ENCODE results near the gene SMARCAD1. TPM values are rescaled to one million over a fixed set of nuclear protein-coding genes. Genes with fewer than 3 reads are reported as not detected.
"Not testable (repeated sequence)": the region's sequence is repeated elsewhere in the genome, so short reads cannot be mapped to it uniquely, and the experiment has no call there.

SMARCAD1 gene
- total RNA-seq, 1 donor from 2014 or later, result 30.5 TPM

DNA sequence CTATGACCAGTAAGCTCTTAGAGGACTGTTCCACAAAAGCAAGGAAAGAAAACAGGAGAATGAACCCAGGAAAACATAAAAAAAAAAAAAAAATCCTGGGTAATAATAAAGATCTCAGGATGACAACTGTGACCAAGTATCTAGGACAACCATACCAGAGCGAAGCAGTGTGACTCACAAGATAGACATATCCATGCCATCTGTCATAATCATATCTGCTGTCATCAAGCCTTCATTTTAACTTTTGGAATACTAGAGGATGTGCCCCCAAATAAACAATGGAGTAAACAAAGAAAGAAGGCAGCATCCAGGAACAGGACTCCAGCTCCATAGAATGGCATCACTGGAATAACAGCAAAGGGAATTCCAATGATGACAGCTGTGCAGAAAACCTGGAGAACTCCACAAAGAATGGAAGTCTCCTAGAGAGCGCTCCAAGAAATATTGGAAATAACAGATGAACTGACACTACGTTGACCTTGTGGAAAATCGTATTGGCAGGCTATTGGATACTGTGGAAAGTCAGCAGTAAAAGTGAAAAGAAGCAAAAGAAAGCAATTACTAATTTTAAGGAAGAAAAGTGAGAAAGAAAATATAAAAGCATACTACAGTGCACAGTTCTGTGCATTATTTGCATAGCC is 99.7 kb downstream of the SMARCAD1 start:
- intact Hi-C loops (cut with micrococcal nuclease), result no loop called here
- H3K27me3 Mint-ChIP-seq, result peaks cover 2% of the 10 kb centered on the region
- ChIA-PET CTCF (no interaction called here), POLR2A (no interaction called here)
- H3K27ac Mint-ChIP-seq, result no peak overlapping the region
- no peaks in the 10 kb centered on the region for H3K4me1 Mint-ChIP-seq
- DNase-seq, result no peak
- TF ChIP-seq, protein P1, sequence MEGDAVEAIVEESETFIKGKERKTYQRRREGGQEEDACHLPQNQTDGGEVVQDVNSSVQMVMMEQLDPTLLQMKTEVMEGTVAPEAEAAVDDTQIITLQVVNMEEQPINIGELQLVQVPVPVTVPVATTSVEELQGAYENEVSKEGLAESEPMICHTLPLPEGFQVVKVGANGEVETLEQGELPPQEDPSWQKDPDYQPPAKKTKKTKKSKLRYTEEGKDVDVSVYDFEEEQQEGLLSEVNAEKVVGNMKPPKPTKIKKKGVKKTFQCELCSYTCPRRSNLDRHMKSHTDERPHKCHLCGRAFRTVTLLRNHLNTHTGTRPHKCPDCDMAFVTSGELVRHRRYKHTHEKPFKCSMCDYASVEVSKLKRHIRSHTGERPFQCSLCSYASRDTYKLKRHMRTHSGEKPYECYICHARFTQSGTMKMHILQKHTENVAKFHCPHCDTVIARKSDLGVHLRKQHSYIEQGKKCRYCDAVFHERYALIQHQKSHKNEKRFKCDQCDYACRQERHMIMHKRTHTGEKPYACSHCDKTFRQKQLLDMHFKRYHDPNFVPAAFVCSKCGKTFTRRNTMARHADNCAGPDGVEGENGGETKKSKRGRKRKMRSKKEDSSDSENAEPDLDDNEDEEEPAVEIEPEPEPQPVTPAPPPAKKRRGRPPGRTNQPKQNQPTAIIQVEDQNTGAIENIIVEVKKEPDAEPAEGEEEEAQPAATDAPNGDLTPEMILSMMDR (IDR thresholded peaks at IDR 0.05), result no peak
- no peaks in the 10 kb centered on the region for H3K36me3 Mint-ChIP-seq (ENCODE audit: low read depth)
- H3K4me3 Mint-ChIP-seq, result no peak overlapping the region
- no peak for ATAC-seq (ENCODE audit: low read depth)
- no peaks in the 10 kb centered on the region for H3K9me3 Mint-ChIP-seq

DNA sequence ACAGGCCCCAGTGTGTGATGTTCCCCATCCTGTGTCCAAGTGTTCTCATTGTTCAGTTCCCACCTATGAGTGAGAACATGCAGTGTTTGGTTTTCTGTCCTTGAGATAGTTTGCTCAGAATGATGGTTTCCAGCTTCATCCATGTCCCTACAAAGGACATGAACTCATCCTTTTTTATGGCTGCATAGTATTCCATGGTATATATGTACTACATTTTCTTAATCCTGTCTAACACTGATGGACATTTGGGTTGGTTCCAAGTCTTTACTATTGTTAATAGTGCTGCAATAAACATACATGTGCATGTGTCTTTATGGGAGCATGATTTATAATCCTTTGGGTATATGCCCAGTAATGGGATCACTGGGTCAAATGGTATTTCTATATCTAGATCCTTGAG is 112.3 kb downstream of the SMARCAD1 start:
- ATAC-seq (ENCODE audit: low read depth); POLR2A ChIA-PET; H3K27me3 Mint-ChIP-seq; H3K36me3 Mint-ChIP-seq (ENCODE audit: low read depth); CTCF ChIA-PET; H3K4me3 Mint-ChIP-seq; H3K27ac Mint-ChIP-seq; intact Hi-C loops (cut with micrococcal nuclease); DNase-seq; H3K4me1 Mint-ChIP-seq: not testable (repeated sequence)
- H3K9me3 Mint-ChIP-seq, result peaks cover 19% of the 10 kb centered on the region

DNA sequence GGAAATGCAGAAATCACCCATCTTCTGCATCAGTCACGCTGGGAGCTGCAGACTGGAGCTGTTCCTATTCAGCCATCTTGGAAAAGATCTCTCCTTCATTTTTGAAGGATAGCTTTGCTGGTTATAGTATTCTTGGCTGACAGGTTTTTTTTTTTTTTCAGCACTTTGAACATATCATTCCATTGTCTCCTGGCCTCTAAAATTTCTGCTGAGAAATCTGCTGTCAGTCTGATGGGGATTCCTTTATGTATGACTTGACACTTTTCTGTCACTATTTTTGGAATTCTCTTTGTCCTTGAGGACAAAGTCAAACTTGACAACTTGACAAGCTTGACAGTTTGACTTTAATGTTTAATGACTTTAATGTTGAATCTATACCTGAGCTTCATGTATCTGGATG is 118.2 kb downstream of the SMARCAD1 start:
- ATAC-seq (ENCODE audit: low read depth) (no peak), DNase-seq (no peak)
- no peak overlapping the region for H3K27ac Mint-ChIP-seq
- no peaks in the 10 kb centered on the region for H3K36me3 Mint-ChIP-seq (ENCODE audit: low read depth)
- peaks cover 7% of the 10 kb centered on the region for H3K27me3 Mint-ChIP-seq
- intact Hi-C loops (cut with micrococcal nuclease), result no loop called here
- peaks cover 22% of the 10 kb centered on the region for H3K9me3 Mint-ChIP-seq
- ChIA-PET CTCF (no interaction called here), POLR2A (no interaction called here)
- TF ChIP-seq, protein P1 (IDR thresholded peaks at IDR 0.05), result no peak
- no peak overlapping the region for H3K4me3 Mint-ChIP-seq
- H3K4me1 Mint-ChIP-seq, result no peaks in the 10 kb centered on the region

DNA sequence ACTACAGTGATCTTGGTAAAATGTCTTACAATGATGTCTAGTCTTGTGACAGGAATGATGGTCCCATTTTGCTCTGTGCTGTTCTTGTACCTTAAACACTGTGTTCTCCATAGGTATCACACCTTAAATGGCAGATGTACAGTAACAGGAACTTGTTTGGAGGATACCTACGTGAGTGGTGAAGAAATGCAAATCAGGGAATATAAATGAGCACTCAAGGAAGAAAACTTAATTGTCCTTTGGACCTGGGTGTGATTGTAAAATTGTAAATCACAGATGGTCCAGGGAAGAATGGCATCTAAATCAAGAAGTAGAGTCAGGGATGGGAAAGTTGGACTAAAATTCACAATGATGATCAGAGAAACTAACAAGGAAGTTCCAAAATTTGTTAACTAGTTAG is 122.3 kb downstream of the SMARCAD1 start:
- CTCF ChIA-PET, result no interaction called here
- Mint-ChIP-seq H3K27ac (no peak overlapping the region), H3K4me3 (no peak overlapping the region), H3K4me1 (no peaks in the 10 kb centered on the region), H3K27me3 (peaks cover 4% of the 10 kb centered on the region), H3K9me3 (peaks cover 12% of the 10 kb centered on the region), H3K36me3 (ENCODE audit: low read depth) (no peaks in the 10 kb centered on the region)
- intact Hi-C loops (cut with micrococcal nuclease), result no loop called here
- ATAC-seq (ENCODE audit: low read depth) (no peak), DNase-seq (no peak)
- TF ChIP-seq, protein P1 (IDR thresholded peaks at IDR 0.05), result no peak
- POLR2A ChIA-PET, result no interaction called here

DNA sequence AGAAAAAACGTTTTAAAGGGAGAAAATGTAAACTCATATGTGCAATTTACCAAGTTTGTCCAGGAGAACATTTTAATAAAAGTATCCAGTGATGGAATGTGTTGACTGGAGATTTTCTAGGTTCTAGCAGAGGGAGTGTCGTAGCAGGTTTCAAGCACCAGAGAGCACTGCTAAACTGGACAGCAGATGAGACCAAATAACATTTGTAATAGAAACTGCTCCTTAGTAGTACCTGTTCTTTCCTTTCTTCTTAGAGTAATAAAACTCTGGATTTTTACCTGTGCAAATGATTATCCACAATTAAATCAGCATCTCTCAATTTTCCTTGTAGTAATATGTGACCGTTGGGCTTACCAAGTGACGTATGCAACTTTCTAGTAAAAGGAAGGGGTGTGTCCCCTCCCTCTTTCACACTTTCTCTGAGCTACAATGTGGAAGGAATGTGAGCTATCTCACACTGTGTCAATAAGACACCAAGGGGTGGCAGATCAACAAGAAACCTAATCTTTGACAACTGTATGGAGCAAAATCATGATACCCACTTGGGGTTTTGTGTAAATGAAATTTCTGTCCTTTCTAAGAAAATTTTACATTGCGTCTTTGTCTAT is 125.4 kb downstream of the SMARCAD1 start:
- peaks cover 6% of the 10 kb centered on the region for H3K27me3 Mint-ChIP-seq
- POLR2A ChIA-PET, result no interaction called here
- TF ChIP-seq, protein P1 (IDR thresholded peaks at IDR 0.05), result no peak
- no peaks in the 10 kb centered on the region for H3K9me3 Mint-ChIP-seq
- intact Hi-C loops (cut with micrococcal nuclease), result no loop called here
- H3K4me1 Mint-ChIP-seq, result no peaks in the 10 kb centered on the region
- no peak overlapping the region for H3K4me3 Mint-ChIP-seq
- DNase-seq (no peak), ATAC-seq (ENCODE audit: low read depth) (no peak)
- CTCF ChIA-PET, result no interaction called here
- H3K27ac Mint-ChIP-seq, result no peak overlapping the region
- H3K36me3 Mint-ChIP-seq (ENCODE audit: low read depth), result no peaks in the 10 kb centered on the region

DNA sequence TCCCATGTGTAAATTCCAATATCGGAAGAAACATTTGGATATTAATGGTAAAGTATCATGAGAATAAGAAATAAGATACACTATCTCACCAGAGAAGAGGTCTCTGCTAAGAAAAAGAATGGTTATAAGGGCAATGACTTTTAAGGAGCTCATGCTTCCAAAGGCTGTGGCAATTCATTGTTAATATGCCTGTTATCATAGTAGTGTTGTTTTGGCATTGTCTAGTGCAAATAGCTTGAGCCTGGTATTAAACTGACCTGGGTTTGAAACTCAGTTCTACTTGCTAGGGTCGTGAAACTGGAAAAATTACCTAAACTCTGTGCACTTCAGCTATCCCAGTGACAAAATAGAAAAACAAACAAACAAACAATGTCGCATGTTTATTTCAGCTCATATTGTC is 126.2 kb downstream of the SMARCAD1 start:
- Mint-ChIP-seq H3K4me3 (no peak overlapping the region), H3K4me1 (peaks cover 3% of the 10 kb centered on the region), H3K27ac (no peak overlapping the region), H3K9me3 (no peaks in the 10 kb centered on the region), H3K27me3 (peaks cover 6% of the 10 kb centered on the region), H3K36me3 (ENCODE audit: low read depth) (no peaks in the 10 kb centered on the region)
- ChIA-PET CTCF (no interaction called here), POLR2A (no interaction called here)
- TF ChIP-seq, protein P1 (IDR thresholded peaks at IDR 0.05), result no peak
- ATAC-seq (ENCODE audit: low read depth) (no peak), DNase-seq (no peak)
- intact Hi-C loops (cut with micrococcal nuclease), result no loop called here
